ENCODE measurements around the gene SMIM17. TPM values are rescaled to one million over a fixed set of nuclear protein-coding genes. Genes with fewer than 3 reads are reported as not detected.

The SMIM17 gene
- total RNA-seq, 2 experiments from 2014 or later = not detected

Other genes starting within 250 kb of the SMIM17 start
- gene ZNF582, start 249.6 kb upstream of the SMIM17 start, total RNA-seq = 1 to 10 TPM; 1.9 to 3.3 TPM
- 1 to 10 TPM; 3.5 to 3.6 TPM for gene ZNF583, start 238.8 kb upstream of the SMIM17 start, total RNA-seq
- under 1 TPM; 0.32 to 0.52 TPM for gene ZNF667, start 165.8 kb upstream of the SMIM17 start, total RNA-seq
- gene ZNF471, start 135.3 kb upstream of the SMIM17 start, total RNA-seq = under 1 TPM; 0.55 to 0.77 TPM
- gene ZFP28, start 104.2 kb upstream of the SMIM17 start, total RNA-seq = 1 to 10 TPM; 4.2 to 4.7 TPM
- gene ZNF470, start 75.7 kb upstream of the SMIM17 start, total RNA-seq = 1 to 10 TPM; 4.0 TPM
- 1 to 10 TPM; 5.7 to 6.0 TPM for gene ZNF71, start 47.9 kb upstream of the SMIM17 start, total RNA-seq
- gene ZNF835, start 28.6 kb downstream of the SMIM17 start, total RNA-seq = 1 to 10 TPM; 2.1 to 2.2 TPM
- gene PEG3, start 197.6 kb downstream of the SMIM17 start, total RNA-seq = not detected
- gene ZIM2, start 197.6 kb downstream of the SMIM17 start, total RNA-seq = not detected

Data from activated CD8-positive, alpha-beta memory T cell treated with anti-CD3 and anti-CD28 coated beads, Interleukin-2, amount 10 ng/mL, durations not matched to agents 7 days and 5 days (primary cell).